Vagina (tissue), 2 donors: Measurements from ENCODE around the gene NDUFB5.

ENCODE experiments used
- CTCF ChIP-seq, 3 experiments: fragments of 450-650 bp in 2 of 3; fragments of 200-600 bp in 1 of 3; sonication (generic) in 1 of 3; IDR thresholded peaks; one replicate each; pipeline ENCODE4 v1.5.1; 2017 to 2019; ENCODE audit warnings: antibody characterized with exemption in 3 of 3, mild to moderate bottlenecking in 2 of 3, moderate library complexity in 2 of 3
- POLR2AphosphoS5 ChIP-seq, 2 donors: sonication (generic); formaldehyde crosslinking; IDR thresholded peaks; one replicate each; pipeline ENCODE4 v1.9.0; 2017; ENCODE audit warnings: antibody characterized with exemption in 2 of 2, mild to moderate bottlenecking in 2 of 2, low read depth in 1 of 2; ENCODE audit not compliant: insufficient read depth in 1 of 2

GRCh38 chr3:179599531-179599930 is 5.1 kb upstream of the NDUFB5 start:
- TF ChIP-seq CTCF (IDR thresholded peaks at IDR 0.05), result no peak
- TF ChIP-seq POLR2AphosphoS5 (IDR thresholded peaks at IDR 0.05; ENCODE audit: insufficient read depth in 1 of 2, low read depth in 1 of 2), result no peak
